OCI-LY3 (cell line): ENCODE results near the gene MBP.

ENCODE experiments used
- H2AFZ ChIP-seq: fragments of 200-600, 300-600 bp; shearing (Covaris generic); 2 replicates; pipeline ENCODE4 v1.6.0; 2014; ENCODE audit warnings: antibody characterized with exemption, low read depth, low read length
- H3K27ac ChIP-seq: fragments of 200-600, 300-600 bp; sonication (generic); 2 replicates; pipeline ENCODE4 v1.5.1; 2014; ENCODE audit warnings: mild to moderate bottlenecking, low read length, moderate library complexity, mixed read lengths
- H3K27me3 ChIP-seq: fragments of 200-600, 300-600 bp; sonication (generic); 2 replicates; pipeline ENCODE4 v1.6.1; 2014; ENCODE audit warnings: low read depth, low read length, mixed read lengths
- H3K36me3 ChIP-seq: fragments of 200-600, 300-600 bp; sonication (generic); replicated peaks from 2 replicates; pipeline ENCODE3; 2014; ENCODE audit warnings: low read depth, low read length, mixed read lengths
- H3K4me1 ChIP-seq: fragments of 300-600, 200-600 bp; sonication (generic); 2 replicates; pipeline ENCODE4 v1.6.1; 2014; ENCODE audit warnings: low read length, mixed read lengths
- H3K4me2 ChIP-seq: fragments of 200-600, 300-600 bp; sonication (generic); 2 replicates; pipeline ENCODE4 v1.6.1; 2014; ENCODE audit warnings: low read length, mixed read lengths
- H3K4me3 ChIP-seq: fragments of 300-600, 200-600 bp; sonication (generic); 2 replicates; pipeline ENCODE4 v1.5.1; 2014; ENCODE audit warnings: antibody characterized with exemption, mild to moderate bottlenecking, low read length, moderate library complexity
- H3K79me2 ChIP-seq: fragments of 300-600, 200-600 bp; shearing (Covaris generic); 2 replicates; pipeline ENCODE4 v1.6.1; 2014; ENCODE audit warnings: mild to moderate bottlenecking, low read length, mixed read lengths
- H3K9ac ChIP-seq: fragments of 300-600, 200-600 bp; shearing (Covaris generic); 2 replicates; pipeline ENCODE4 v1.6.0; 2014; ENCODE audit warnings: mild to moderate bottlenecking, low read length, moderate library complexity
- H3K9me3 ChIP-seq: fragments of 200-600, 300-600 bp; shearing (Covaris generic); 2 replicates; pipeline ENCODE4 v1.6.1; 2014; ENCODE audit warnings: low read length, mixed read lengths; ENCODE audit not compliant: insufficient read depth
- H4K20me1 ChIP-seq: fragments of 200-600, 300-600 bp; sonication (generic); 2 replicates; pipeline ENCODE4 v1.6.1; 2016; ENCODE audit warnings: low read length, mixed read lengths; ENCODE audit not compliant: insufficient read depth
- CTCF ChIP-seq: fragments of 200-600, 300-600 bp; sonication (generic); IDR thresholded peaks from 2 replicates; pipeline ENCODE4 v1.5.1; 2014; ENCODE audit warnings: antibody characterized with exemption, low read length, low read depth
- EZH2phosphoT487 ChIP-seq: fragments of 200-600 bp; shearing (Covaris generic); IDR thresholded peaks from 2 replicates; pipeline ENCODE4 v1.6.1; 2018; ENCODE audit warnings: antibody characterized with exemption, mixed run types, low read depth

The MBP gene

GRCh38 chr18:77087393-77088141, 45.0 kb downstream of the MBP start:
- TF ChIP-seq CTCF (no peak), EZH2phosphoT487 (no peak)
- Histone ChIP-seq H3K4me3 (no peak overlapping the region), H3K27ac (no peak overlapping the region), H3K4me1 (no peaks in the 10 kb centered on the region), H2AFZ (no peak overlapping the region), H3K4me2 (no peak overlapping the region), H3K9me3 (no peaks in the 10 kb centered on the region), H3K27me3 (no peaks in the 10 kb centered on the region), H4K20me1 (peaks cover 16% of the 10 kb centered on the region), H3K9ac (no peak overlapping the region), H3K36me3 (peaks cover 11% of the 10 kb centered on the region), H3K79me2 (peaks cover 21% of the 10 kb centered on the region)

GRCh38 chr18:77086656-77087392, 45.8 kb downstream of the MBP start:
- peaks cover 11% of the 10 kb centered on the region for H3K36me3 ChIP-seq
- H2AFZ ChIP-seq = no peak overlapping the region
- H3K79me2 ChIP-seq = peaks cover 22% of the 10 kb centered on the region
- no peaks in the 10 kb centered on the region for H3K9me3 ChIP-seq
- no peak overlapping the region for H3K27ac ChIP-seq
- H3K27me3 ChIP-seq = no peaks in the 10 kb centered on the region
- no peaks in the 10 kb centered on the region for H3K4me1 ChIP-seq
- no peak overlapping the region for H3K4me3 ChIP-seq
- H4K20me1 ChIP-seq = peaks cover 13% of the 10 kb centered on the region
- H3K4me2 ChIP-seq = no peak overlapping the region
- no peak overlapping the region for H3K9ac ChIP-seq
- TF ChIP-seq EZH2phosphoT487 = no peak
- no peak for TF ChIP-seq CTCF

GRCh38 chr18:77086034-77086433, 46.5 kb downstream of the MBP start:
- Histone ChIP-seq H3K4me2 (no peak overlapping the region), H3K27me3 (no peaks in the 10 kb centered on the region), H3K9me3 (no peaks in the 10 kb centered on the region), H3K4me3 (no peak overlapping the region), H3K36me3 (peaks cover 14% of the 10 kb centered on the region), H2AFZ (no peak overlapping the region), H3K79me2 (peaks cover 23% of the 10 kb centered on the region), H4K20me1 (peaks cover 16% of the 10 kb centered on the region), H3K9ac (no peak overlapping the region), H3K4me1 (peaks cover 4% of the 10 kb centered on the region), H3K27ac (no peak overlapping the region)
- TF ChIP-seq CTCF (no peak), EZH2phosphoT487 (no peak)

- no peak overlapping the region for H3K4me2 ChIP-seq
- no peak overlapping the region for H3K27ac ChIP-seq
- H3K9me3 ChIP-seq = no peaks in the 10 kb centered on the region
- H3K36me3 ChIP-seq = peaks cover 16% of the 10 kb centered on the region
- H4K20me1 ChIP-seq = peaks cover 12% of the 10 kb centered on the region
- no peak overlapping the region for H3K4me3 ChIP-seq
- peaks cover 17% of the 10 kb centered on the region for H3K4me1 ChIP-seq
- no peak overlapping the region for H2AFZ ChIP-seq
- H3K79me2 ChIP-seq = peaks cover 18% of the 10 kb centered on the region
- no peak overlapping the region for H3K9ac ChIP-seq
- TF ChIP-seq EZH2phosphoT487 = no peak
- no peak for TF ChIP-seq CTCF
- H3K27me3 ChIP-seq = no peaks in the 10 kb centered on the region
These were observed 47.9 kb downstream of the MBP start for GRCh38 chr18:77084688-77085035.
